SH-SY5Y (cell line): ENCODE results near the gene MRGPRX2.

ENCODE experiments used
- GATA2 ChIP-seq: IDR thresholded peaks from 2 replicates; pipeline ENCODE4 v1.6.1; 2011; ENCODE audit warnings: mild to moderate bottlenecking, low read depth, low read length
- GATA3 ChIP-seq: IDR thresholded peaks from 2 replicates; pipeline ENCODE4 v1.6.1; 2011; ENCODE audit warnings: low read depth, mild to moderate bottlenecking, low read length, moderate library complexity

Gene MRGPRX2

DNA sequence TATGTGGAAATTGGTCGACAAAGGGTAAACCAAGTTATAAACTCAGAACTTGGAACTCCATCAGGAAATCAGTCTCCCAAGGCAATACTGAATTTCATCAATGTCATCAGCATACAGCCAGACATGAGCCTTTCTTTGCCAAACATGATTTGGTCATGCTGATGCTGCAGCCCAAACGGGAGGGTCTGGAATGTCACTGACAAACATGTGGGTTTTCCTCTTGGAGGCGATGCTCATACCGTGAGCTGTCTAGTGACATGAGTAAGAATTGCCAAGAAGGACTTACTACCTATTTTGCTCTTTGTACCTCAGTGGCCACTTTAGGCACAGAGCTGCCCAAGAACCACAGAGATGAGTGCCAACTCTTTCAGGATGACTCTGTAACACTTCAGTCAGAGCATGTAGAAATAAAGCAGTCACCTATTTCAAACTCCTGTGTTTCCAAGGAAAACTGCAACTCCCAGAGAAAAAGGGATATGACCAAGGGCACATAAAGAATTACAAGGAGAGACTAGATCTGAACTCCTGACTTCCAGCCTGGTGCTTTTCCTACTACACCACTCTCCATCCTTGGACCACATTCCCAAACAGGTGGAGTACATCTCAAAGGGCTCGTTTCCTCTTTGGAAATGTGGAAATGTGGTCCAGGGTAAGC, 24.3 kb upstream of the MRGPRX2 start:
- TF ChIP-seq GATA2: no peak
- TF ChIP-seq GATA3: no peak

DNA sequence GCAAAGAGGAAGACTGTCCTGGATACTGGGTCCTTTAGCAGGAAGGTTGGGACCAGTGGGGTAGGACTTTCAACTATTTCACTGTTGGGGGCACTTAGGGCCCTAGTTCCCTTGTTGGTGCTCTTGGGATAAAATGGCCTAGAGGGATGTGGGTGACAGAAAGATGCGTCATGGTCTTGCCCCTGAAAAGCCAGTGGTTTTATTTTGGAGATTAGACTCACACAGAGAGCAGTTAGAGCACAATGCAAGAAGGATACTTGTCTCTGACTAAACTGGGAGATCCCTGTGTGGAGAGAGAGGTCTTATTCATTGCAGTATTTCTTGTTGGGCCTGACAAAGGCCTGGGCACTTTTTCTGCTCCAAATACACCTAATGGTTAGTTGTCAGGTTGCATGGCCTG, 22.6 kb upstream of the MRGPRX2 start:
- no peak for TF ChIP-seq GATA3
- no peak for TF ChIP-seq GATA2

DNA sequence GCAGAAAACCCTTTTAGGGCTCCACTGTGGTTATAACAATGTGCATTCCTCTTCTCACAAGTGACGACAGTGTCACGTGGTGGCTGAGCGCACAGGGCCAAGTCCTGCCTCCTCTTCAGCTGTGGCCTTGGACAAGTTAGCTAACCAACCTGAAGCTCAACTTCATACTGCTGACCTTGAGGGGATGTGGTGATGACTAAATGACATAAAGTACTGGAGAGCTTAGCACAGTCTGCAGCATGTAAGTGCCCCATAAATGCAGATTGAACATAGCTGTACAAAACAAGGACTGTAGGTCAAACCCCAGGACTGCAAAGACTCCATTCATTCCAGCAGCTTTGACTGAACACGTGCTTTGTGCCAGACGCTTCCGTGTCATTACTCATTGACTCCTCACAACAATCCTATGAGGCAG, 20.1 kb upstream of the MRGPRX2 start:
- no peak for TF ChIP-seq GATA3
- TF ChIP-seq GATA2: no peak

DNA sequence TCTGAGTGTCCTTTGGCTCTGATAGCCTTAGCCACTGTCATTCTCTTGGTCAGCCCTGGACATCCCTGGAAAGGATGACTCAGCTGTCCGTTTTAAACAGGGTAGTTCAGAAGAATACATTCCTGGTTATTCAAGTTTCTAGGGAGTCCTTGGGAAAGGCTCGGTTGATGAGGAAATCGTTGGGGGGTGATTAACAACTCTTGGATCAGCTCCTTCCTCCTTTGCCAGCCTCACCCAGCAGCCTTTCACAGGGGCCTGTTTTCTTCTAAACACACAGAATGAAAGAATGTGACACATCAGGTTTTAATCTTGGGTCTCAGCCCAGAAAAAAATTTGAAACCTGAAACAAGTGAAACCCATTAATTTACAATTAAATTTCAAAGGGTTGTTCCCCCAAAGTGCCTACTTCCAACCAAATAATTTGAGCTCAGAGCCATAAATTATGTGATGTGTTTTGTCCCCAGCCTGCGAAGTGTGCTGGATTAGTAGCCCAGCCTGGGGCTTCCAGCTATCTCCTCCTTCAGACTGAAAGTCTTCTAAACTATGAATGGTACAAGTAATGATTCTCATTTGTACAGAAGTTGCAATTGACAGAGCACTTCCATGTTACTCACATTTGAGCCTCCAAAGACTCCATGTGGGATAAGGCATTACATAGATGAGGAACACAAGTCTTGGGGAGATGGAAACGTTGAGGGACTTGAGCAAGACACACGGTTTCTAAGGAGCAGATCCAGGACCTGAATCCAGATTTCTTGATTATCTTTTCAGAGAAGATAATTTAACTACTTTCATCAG, 19.3 kb upstream of the MRGPRX2 start:
- TF ChIP-seq GATA3: no peak
- TF ChIP-seq GATA2: no peak

DNA sequence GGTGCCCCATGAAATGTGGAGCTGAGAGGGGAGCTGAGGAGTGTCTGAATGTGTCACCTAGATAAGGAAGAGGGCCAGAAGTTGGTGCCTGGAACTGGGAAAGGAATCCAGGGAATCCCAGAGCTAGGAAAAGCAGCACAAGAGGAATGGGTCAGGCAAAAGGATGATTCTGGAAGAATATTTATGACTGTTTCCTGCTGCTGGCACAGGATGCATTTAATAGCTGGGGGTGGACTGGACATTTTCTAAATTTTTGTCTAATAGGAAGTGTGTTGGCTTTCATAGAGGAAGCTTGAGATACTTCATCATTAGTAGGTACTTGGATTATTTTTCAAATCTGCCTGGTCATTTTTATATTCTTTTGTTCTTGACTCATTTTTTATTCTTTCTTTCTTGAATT, 17.4 kb upstream of the MRGPRX2 start:
- TF ChIP-seq GATA3 (no peak), GATA2 (no peak)

DNA sequence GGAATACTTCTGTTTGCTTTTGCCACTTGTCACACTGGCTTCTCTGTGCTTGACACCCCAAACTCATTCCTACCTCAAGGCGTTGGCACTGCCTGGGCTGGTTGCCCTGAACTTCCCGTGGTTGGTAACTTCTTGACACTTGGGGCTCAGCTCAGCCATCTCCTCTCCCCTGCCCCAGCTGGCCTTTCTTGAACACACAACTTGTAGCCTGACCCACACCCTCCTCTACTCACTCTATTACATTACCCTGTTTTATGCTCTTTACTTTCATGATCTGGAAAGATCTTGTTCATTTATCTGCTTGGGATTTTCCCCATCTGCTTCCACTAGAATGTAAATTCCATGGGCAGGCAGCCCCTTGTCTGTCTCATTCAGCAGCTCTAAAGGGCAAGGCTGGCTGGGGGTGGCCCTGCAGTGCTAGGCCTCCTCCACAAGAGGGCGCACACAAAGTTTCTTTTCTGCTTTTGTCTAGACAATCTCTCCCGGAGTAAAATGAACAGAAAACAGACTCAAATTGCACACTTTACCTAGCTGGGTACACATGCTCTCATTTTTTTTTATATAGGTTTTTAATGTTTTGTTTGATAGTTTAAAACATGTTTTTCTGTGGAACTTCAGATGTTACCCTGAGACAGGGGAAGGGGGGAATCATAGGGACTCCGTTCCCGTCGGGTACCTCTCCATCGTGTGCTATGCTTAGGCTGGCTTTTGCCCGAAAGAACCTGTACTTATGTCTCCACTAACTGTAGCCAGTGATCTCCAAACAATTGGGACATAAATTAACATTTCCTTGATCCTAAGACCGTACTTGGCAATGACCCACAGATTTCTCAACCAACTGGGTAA, 16.4 kb upstream of the MRGPRX2 start:
- TF ChIP-seq GATA3: no peak
- no peak for TF ChIP-seq GATA2

DNA sequence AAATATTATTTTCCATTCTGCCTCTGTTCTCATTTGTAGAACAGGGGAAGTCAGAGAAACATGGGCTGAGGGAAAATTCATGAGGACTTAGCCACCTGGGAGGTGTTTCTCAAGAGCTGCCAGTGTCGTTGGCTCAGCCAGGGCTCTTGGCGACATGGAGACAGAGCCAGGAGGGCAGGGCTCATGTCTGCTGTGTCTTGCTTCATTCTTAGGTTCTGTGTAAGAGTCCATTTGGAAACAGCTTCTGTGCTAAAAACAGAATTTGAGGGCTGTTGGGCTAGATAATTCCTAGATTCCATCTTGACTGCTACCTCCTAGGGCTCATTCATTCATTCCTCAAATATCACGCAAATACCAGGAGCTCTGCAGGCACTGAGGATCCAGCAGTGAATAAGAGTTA, 15.1 kb upstream of the MRGPRX2 start:
- no peak for TF ChIP-seq GATA3
- TF ChIP-seq GATA2: no peak

DNA sequence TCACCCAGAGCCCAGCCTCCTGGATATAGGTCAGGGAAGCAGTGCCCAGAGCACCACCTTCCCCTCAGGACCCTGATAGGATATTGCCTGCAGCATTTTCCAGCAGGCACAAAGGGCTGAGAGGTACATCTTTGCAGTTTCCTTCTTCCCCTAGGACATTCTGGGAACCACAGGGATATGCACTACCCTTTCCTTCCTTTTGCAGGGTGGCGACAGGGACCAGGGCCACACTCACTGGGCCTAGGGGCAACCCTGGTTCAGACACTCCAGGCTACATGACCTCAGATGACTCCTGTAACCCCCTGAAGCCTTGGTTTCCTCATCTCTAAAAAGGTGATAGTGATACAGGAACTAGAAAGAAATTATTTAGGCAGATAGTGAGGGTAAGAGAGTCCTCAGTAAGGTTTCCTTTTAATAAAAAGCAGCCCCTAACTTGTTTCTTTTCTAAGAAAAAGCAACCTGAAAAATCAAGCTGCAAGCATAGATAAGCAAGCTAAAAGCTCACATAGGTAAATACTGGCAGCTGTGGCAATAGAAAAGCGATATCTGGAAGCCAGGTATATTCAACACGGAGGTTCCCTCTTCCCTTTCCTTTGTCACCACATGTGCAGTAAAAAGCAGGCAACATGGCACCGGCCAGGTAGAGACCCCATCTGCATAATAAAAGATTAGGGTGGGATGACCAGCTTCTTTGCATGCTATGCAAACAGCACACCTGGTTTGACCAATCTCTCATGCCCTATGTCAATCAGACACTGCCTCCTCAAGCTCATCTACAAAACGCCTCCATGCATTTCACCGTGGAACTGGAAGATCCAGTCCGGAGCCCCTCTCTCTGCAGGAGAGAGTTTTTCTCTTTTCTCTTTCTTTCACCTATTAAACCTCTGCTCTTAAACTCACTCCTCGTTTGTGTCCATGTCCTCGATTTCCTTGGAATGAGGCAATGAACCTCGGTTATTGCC, 13.2 kb upstream of the MRGPRX2 start:
- no peak for TF ChIP-seq GATA3

DNA sequence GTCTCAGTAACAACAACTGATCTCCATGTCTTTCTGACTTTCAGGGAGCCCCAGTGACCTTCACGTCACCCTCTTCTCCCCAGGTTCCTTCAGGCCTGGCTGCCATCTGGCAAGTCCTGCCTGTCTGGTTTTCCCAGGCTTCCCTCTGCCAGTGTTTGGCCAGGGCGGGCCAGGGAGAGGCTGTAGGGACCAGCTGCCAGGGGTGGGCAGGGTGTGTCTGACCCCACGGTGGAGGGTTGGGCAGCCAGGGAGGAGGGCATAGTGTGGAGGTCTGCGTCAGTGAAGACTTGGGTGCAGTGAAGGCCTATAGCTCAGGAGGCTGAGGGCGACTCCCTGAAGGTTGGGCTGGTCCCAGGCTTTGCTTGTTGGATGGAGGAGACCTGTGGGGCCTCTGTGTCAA, 11.9 kb upstream of the MRGPRX2 start:
- TF ChIP-seq GATA2: no peak
- TF ChIP-seq GATA3: no peak

DNA sequence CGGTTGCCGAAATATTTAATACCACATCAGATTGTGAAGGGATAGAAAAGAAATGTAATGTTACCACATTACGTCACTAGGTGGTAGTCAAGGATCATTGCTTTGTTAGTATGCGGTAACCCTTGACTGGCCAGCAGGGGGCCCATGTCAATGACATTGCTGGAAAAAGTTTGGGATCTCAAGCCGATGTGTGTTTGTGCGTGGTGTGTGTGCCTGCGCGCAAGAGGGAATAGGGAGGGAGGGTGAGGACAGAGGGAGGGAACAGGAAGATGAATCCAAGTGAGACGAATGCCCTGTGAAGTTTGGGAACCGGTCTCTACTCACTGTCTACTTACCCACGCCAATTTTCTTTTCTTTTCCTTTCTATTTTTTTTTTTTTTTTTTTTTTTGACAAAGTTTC, 10.7 kb upstream of the MRGPRX2 start:
- TF ChIP-seq GATA2 (no peak), GATA3 (no peak)

DNA sequence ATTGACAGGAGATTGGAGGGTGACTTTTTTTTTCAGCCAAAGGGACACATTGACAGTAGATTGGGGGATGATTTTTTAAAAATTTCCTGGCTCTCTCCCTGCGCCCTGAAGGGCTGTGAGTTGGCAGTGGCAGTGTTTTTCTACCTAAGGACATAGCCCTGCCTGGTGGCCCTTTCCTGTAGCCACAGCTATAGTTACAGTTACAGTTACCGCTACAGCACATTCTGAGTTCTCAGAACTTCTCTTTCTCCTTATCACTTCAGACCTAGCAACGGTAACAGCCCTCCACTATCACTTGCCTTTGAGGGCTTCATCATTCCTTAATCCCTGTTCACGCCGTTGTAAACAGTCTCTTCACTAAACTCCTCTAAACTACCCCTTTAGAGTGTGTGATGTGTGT, 684 bp downstream of the MRGPRX2 start:
- no peak for TF ChIP-seq GATA3
- no peak for TF ChIP-seq GATA2

DNA sequence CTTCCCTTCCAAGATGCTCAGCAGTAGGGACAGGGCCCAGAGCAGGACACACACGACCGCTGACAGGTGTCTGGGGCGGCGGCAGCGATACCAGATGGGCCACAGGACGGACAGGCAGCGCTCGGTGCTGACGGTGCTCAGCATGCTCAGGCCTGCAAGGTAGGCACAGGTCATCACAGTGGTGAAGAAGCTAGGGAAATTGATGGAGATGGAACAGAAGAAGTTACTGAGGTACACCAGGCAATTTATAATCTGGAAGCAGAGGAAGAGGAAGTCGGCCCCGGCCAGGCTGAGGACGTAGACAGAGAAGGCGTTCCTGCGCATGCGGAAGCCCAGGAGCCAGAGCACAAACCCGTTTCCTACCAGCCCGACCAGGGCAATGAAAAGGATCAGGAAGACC, 4.6 kb downstream of the MRGPRX2 start:
- TF ChIP-seq GATA2 (no peak), GATA3 (no peak)

DNA sequence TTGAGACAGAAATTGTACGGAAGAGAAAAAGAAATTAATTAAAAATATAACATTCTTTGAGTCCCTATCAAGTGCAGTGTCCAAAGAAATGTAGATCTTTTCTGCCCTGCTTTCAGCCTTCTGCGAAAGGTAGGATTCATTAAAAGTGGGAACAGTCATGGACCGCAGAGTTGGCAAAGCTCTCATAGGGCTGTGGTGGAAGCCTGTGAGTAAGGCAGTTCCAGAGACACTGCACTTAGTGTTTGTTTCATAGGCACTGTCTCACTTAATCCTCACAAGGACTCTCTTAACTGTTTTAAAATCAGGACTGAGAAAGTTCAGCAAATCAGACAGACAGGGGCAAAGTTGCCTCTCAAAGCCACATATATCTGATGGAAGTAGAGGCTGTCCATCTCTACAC, 5.5 kb downstream of the MRGPRX2 start:
- TF ChIP-seq GATA3 (no peak), GATA2 (no peak)
